Urinary bladder (tissue), 4 donors: ENCODE measurements around the gene STIL. TPM values are rescaled to one million over a fixed set of nuclear protein-coding genes. Genes with fewer than 3 reads are reported as not detected.

Experiments used
- DNase-seq: peaks from one replicate; pipeline ENCODE4 v3.0.0-alpha.2; 2015; ENCODE audit errors: extremely low spot score
- H3K27ac ChIP-seq: one replicate; pipeline ENCODE4 v1.5.1; 2013; ENCODE audit warnings: low read depth, mild to moderate bottlenecking, moderate library complexity
- H3K36me3 ChIP-seq: one replicate; pipeline ENCODE4 v1.6.1; 2013; ENCODE audit warnings: mild to moderate bottlenecking, moderate library complexity; ENCODE audit not compliant: insufficient read depth
- H3K4me1 ChIP-seq: one replicate; pipeline ENCODE4 v1.6.1; 2013; ENCODE audit warnings: mild to moderate bottlenecking, moderate library complexity; ENCODE audit not compliant: insufficient read depth
- H3K4me3 ChIP-seq: one replicate; pipeline ENCODE4 v1.5.1; 2013; ENCODE audit warnings: low read depth, low read length
- WGBS: extraction: QIAGEN DNeasy Blood & Tissue Kit; methylation state at CpG from one replicate; pipeline ENCODE4 v1.1.7; 2013; 5-methylcytosine and 5-hydroxymethylcytosine counted together
- polyA plus RNA-seq: library from polyadenylated mRNA; stranded (reverse); fragments of 200-250 nt; gene quantifications from one replicate; pipeline ENCODE4 v1.2.3, GENCODE V29; 2013
- total RNA-seq: library from RNA; depleted of rRNA; stranded (reverse); fragments of >200 nt; gene quantifications from one replicate; pipeline ENCODE4 v1.2.3, GENCODE V29; 2014
- donor health status: healthy with polysubstance abuse.
- donor health status: healthy.

Gene STIL
- total and polyA plus RNA-seq, 2 donors = 0.53 to 13.0 TPM

- H3K27ac ChIP-seq = no peak overlapping the region
- no peaks in the 10 kb centered on the region for H3K36me3 ChIP-seq
- no peak overlapping the region for H3K4me3 ChIP-seq
- peaks cover 7% of the 10 kb centered on the region for H3K4me1 ChIP-seq
- no peak for DNase-seq
- WGBS = 61% methylated on average over 4 of the region's 4 CpGs
Observed at GRCh38 chr1:47226839-47227215, 87.1 kb downstream of the STIL start.

DNA sequence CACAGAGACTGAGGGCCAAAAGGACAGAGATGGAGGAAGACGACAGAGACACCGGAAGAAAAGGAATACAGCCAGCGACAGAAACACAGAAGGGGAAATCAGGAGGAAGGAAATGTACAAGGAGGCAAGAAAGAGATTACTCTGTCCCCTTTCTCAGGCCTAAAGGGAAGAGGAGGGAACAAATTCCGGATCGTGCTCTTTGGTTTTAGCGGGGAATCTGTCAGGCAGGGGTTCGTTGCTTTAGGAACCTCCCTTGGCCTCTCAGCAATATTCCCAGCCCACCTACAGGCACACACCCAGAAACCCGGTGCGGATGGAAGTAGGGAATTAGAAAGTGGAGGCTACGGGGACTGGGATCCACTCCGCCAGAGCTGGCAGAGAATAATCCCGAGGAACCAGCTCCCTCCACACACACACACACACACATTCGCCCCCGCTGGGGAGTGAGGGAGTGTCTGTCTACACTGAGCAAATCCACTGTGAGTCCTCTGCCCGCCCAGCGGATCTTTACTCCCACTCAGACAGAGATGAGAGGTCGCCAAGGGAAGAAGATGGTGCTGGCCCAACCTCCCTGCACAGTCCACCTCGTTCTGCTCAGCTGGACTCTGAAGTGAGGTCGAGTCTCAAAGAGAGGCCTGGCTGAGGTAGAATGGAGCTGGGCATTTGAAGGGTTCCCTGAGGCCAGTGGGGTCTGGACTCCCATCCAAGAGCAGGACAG is 87.7 kb downstream of the STIL start:
- no peaks in the 10 kb centered on the region for H3K36me3 ChIP-seq

GRCh38 chr1:47225430-47226100 is 88.4 kb downstream of the STIL start:
- Histone ChIP-seq H3K4me1 (peaks cover 5% of the 10 kb centered on the region), H3K4me3 (peak overlapping the region; percentile 15), H3K27ac (no peak overlapping the region), H3K36me3 (no peaks in the 10 kb centered on the region)
- 1% methylated on average over 78 of the region's 79 CpGs for WGBS
- DNase-seq = no peak

More for the DNA sequence above, 87.7 kb downstream of the STIL start:
- Histone ChIP-seq H3K4me1 (peaks cover 5% of the 10 kb centered on the region), H3K4me3 (no peak overlapping the region), H3K27ac (no peak overlapping the region)
- 27% methylated on average over 19 of the region's 19 CpGs for WGBS
- DNase-seq = no peak

DNA sequence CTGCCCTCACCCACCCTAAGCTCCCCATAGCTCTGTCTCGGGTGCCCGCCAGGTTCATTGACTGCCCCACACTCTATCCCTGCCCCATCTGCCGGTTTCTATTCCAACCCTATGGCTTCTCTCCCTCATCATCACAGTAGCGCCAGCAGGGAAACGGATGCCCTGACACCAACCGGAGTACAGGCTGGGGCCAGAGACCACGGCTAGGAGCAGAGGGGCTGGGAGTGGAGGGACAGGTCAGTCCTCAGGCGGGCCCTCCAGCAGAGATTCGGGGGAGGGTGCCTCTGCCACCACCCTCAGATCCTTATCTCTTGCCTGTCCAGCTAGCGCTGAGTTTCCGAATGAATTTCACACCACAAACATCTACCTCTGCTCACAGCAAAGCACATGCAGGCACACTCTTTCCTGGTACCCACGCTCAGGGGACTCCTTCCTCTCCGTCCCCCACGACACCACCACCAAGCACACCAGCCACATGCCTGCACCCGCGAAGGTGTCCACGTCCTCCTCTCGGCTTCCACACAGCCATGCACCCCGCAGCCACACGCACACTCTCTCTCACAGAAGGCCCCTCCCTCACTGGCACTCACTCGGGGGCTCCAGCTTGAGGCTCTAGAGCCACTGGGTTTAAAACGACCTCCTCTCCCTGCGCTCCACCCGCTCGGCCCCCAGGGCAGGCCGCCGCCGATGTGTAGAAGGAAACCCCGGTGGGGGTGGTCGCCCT is 89.1 kb downstream of the STIL start:
- no peak for DNase-seq
- H3K36me3 ChIP-seq = no peaks in the 10 kb centered on the region
- peaks cover 5% of the 10 kb centered on the region for H3K4me1 ChIP-seq
- H3K4me3 ChIP-seq = peak overlapping the region; percentile 15
- no peak overlapping the region for H3K27ac ChIP-seq
- WGBS = 9% methylated on average over 30 of the region's 30 CpGs

DNA sequence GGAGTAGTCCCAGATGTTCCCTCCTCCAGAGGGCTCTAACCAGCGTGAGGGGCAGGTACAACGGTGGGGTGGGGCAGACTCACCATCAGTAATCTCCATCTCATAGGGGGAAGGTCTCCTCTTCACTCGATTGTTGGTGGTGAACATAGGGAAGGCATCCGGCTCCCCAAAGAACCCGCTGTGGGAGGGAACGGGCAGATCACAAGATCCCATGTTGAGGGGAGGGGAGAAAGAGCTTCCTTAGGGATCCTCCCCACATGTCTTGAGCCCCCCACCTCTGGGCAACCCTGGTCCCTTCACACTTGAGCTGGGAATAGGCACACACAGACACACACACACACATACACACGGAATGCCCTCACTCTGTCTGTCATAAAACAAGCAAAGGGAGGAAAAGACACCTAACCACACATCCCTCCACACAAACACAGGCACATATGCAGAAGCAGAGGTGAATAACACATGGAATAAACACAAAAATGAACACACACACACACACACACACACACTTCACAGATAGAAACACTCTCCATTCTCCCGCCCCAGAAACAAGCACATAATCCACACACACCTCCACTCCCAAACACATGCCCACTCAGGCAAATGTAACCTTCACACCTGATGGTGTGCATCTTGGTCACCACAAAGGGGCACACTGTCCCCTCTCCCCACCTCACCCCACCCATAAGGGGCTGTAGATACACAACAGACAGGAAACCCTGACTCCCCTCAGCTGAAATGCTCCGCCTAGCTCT is 89.8 kb downstream of the STIL start:
- Histone ChIP-seq H3K36me3 (no peaks in the 10 kb centered on the region), H3K4me1 (peaks cover 3% of the 10 kb centered on the region), H3K4me3 (no peak overlapping the region), H3K27ac (no peak overlapping the region)
- no peak for DNase-seq
- WGBS = 20% methylated on average over 9 of the region's 9 CpGs

DNA sequence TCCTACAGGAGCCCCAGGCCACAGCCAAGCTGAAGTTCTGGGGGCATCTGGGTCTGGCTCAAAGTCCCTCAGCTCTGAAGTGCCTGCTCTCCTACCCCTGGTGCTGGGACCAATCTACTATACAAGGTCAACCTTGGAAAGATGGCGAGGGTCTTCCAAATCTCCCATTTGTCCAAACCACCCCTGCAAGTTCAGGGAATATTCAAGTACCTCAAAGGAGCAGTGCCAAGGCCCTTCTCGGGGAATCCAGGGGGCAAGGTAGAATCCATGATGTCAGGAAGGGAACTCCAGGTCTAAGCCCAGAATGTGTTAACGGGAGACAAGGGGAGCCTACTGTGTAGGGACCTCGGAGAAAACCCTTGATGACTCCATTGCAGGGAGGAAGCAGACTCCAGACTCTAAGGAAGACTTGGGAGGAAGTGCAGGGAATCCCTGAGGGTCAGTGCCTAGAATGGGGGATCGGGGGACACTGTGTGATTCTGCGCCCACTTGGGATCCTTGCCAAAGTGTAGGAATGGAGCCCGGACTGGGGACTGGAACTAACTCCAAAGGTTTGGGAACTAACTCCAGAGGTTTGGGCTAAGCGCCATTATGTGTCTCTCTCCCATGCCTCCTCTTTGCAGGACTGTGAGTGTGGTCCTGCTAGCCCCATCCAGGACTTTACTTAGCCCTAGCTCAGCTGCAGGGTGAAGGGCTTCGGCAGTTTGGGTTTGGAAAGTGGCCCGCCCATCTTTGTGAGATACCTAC is 90.6 kb downstream of the STIL start:
- Histone ChIP-seq H3K36me3 (no peaks in the 10 kb centered on the region), H3K4me1 (peaks cover 3% of the 10 kb centered on the region), H3K4me3 (no peak overlapping the region), H3K27ac (no peak overlapping the region)
- no peak for DNase-seq
- WGBS = 42% methylated on average over 10 of the region's 10 CpGs

DNA sequence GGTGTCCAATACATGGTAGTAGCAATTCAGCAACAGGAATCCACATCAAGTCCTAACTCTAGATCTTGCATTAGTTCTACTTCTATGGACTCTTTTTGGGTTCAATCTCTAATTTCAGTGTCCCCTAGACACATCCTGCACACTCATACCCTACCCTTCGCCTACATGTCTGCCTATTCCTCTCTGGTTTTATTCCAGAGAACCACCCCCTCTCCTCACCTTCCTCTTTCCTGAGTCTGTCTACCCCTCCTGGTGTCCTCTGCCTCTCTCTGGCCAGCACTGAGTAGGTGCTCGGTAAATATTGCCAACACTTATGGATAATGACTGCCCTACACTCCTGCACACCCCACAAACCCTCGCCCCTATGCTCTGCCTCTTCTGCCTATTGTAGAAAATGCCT is 91.5 kb downstream of the STIL start:
- WGBS = 89% methylated on average over 3 of the region's 3 CpGs
- no peak for DNase-seq

GRCh38 chr1:47219590-47220220 is 94.2 kb downstream of the STIL start:
- Histone ChIP-seq H3K4me3 (no peak overlapping the region), H3K27ac (no peak overlapping the region), H3K4me1 (no peaks in the 10 kb centered on the region), H3K36me3 (no peaks in the 10 kb centered on the region)
- WGBS = 88% methylated on average over 29 of the region's 29 CpGs
- DNase-seq = no peak

More for the DNA sequence above, 91.5 kb downstream of the STIL start:
- peaks cover 3% of the 10 kb centered on the region for H3K4me1 ChIP-seq
- no peak overlapping the region for H3K27ac ChIP-seq
- H3K36me3 ChIP-seq = no peaks in the 10 kb centered on the region
- no peak overlapping the region for H3K4me3 ChIP-seq

DNA sequence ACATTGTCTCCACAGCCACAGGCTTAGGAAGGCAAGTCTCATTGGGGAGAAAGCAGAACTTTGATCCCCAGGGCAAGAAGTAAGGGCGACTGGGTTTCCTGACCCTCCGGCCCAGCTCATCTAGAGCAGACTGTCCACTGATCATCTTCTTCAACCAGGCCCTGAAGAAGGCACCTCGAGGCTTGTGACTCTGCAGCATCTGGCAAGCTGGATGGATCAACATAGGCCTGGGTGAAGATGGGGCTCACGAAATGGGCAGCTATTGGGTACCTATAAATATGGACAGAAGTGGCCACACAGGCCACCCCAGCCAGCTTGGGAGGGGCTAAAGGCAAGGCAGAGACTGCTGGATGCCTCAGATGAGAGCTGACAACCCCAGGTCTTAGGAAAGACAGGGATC is 94.9 kb downstream of the STIL start:
- no peak for DNase-seq
- Histone ChIP-seq H3K36me3 (no peaks in the 10 kb centered on the region), H3K4me3 (no peak overlapping the region), H3K4me1 (no peaks in the 10 kb centered on the region), H3K27ac (no peak overlapping the region)
- 84% methylated on average over 4 of the region's 4 CpGs for WGBS

DNA sequence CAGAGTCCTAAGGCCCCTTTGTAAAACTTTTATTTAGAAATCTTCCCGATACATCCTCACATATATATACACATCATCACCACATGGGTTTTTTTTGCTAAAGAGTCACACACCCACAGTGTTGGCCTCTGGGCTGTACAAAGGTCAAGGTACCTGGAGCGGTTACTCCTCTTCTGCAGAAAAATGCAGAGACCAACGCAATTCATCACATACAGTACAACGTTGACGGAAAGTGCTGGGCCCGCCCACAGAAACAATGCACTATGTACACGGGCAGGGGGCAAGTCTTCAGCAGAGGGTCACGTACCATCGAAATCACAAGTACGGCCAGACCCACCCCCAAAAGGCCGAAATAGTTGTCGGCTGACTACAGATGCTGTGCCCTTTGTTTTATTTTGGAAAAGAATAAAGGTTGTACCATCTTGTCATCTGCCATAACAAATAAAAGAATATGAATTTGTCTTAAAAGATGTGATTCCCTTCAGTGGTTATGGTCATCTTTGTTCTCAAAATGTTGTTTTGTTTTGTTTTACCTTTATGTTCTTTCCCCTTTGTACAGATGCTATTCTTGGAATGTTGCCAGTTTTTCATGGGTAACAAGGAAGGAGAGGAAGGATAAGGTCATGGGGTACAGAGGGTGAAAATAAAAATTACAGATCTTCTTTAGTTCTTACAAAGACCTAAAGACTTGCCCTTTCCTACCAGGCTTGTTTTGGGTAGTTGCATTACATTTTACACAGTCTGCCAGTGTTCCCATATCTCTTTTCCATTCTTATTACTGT is 97.5 kb downstream of the STIL start:
- no peak overlapping the region for H3K27ac ChIP-seq
- 84% methylated on average over 12 of the region's 12 CpGs for WGBS
- DNase-seq = no peak
- no peaks in the 10 kb centered on the region for H3K4me1 ChIP-seq
- no peak overlapping the region for H3K4me3 ChIP-seq
- no peaks in the 10 kb centered on the region for H3K36me3 ChIP-seq

GRCh38 chr1:47215713-47216112 is 98.2 kb downstream of the STIL start:
- H3K36me3 ChIP-seq = no peaks in the 10 kb centered on the region
- no peaks in the 10 kb centered on the region for H3K4me1 ChIP-seq
- no peak overlapping the region for H3K27ac ChIP-seq
- 88% methylated on average over 4 of the region's 4 CpGs for WGBS
- H3K4me3 ChIP-seq = no peak overlapping the region
- DNase-seq = no peak

- Histone ChIP-seq H3K4me3 (no peak overlapping the region), H3K4me1 (no peaks in the 10 kb centered on the region), H3K36me3 (no peaks in the 10 kb centered on the region), H3K27ac (no peak overlapping the region)
- WGBS = 70% methylated on average over 3 of the region's 3 CpGs
- no peak for DNase-seq
Observed at GRCh38 chr1:47214549-47214948, 99.4 kb downstream of the STIL start.
